Activated CD4-positive, alpha-beta T cell treated with anti-CD3 and anti-CD28 coated beads, Interleukin-2, amount 10 ng/mL, durations not matched to agents 24 days and 14 days (primary cell): ENCODE data around the gene AMZ1. TPM values are rescaled to one million over a fixed set of nuclear protein-coding genes. Genes with fewer than 3 reads are reported as not detected.

ENCODE experiments used
- DNase-seq: peaks from one replicate; pipeline ENCODE4 v3.0.0; 2022
- H3K27ac Mint-ChIP-seq: one replicate; pipeline ENCODE4 v1.8.0; 2022; ENCODE audit warnings: mild to moderate bottlenecking, mixed read lengths
- H3K27me3 Mint-ChIP-seq: one replicate; pipeline ENCODE4 v1.8.0; 2022; ENCODE audit warnings: mixed read lengths
- H3K36me3 Mint-ChIP-seq: one replicate; pipeline ENCODE4 v1.8.0; 2022; ENCODE audit warnings: low read depth, mild to moderate bottlenecking, mixed read lengths
- H3K4me1 Mint-ChIP-seq: one replicate; pipeline ENCODE4 v1.8.0; 2021; ENCODE audit warnings: mixed read lengths
- H3K4me3 Mint-ChIP-seq: one replicate; pipeline ENCODE4 v1.8.0; 2022; ENCODE audit warnings: mild to moderate bottlenecking, moderate library complexity, mixed read lengths
- H3K9me3 Mint-ChIP-seq: one replicate; pipeline ENCODE4 v1.8.0; 2021; ENCODE audit warnings: mixed read lengths
- intact Hi-C: fragments of 100-400 bp; cut with micrococcal nuclease; formaldehyde crosslinking; loops from one replicate; pipeline ENCODE4 v1.15.1; 2023
- total RNA-seq: library from RNA; stranded (reverse); gene quantifications from 2 replicates; pipeline ENCODE4 v1.2.3, GENCODE V29; 2022

Gene AMZ1
- total RNA-seq, 1 donor from 2014 or later = not detected

DNA sequence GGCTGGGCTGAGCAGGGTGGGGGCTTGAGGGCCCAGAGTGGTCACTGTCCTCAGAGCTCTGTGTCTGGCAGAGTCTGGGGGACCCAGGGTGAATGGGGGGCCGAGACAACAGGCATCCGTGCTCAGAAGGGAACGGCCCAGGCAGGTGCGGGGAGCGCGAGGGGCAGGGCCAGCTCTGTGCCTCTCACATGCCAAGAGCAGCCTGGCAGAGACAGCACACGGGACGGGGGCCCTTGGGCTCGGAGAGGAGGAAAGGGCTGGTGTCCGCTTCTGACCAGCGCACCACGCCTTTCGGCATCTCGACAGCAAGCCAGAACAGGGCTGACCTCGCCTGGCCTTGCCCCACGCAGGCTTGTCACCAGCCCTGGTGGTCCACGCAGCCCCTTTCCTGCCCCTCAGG, 13.4 kb downstream of the AMZ1 start:
- Mint-ChIP-seq H3K9me3 (no peaks in the 10 kb centered on the region), H3K36me3 (no peaks in the 10 kb centered on the region), H3K27me3 (peaks cover 22% of the 10 kb centered on the region), H3K4me1 (peaks cover 24% of the 10 kb centered on the region), H3K27ac (no peak overlapping the region), H3K4me3 (no peak overlapping the region)
- no peak for DNase-seq
- intact Hi-C loops = no loop called here

DNA sequence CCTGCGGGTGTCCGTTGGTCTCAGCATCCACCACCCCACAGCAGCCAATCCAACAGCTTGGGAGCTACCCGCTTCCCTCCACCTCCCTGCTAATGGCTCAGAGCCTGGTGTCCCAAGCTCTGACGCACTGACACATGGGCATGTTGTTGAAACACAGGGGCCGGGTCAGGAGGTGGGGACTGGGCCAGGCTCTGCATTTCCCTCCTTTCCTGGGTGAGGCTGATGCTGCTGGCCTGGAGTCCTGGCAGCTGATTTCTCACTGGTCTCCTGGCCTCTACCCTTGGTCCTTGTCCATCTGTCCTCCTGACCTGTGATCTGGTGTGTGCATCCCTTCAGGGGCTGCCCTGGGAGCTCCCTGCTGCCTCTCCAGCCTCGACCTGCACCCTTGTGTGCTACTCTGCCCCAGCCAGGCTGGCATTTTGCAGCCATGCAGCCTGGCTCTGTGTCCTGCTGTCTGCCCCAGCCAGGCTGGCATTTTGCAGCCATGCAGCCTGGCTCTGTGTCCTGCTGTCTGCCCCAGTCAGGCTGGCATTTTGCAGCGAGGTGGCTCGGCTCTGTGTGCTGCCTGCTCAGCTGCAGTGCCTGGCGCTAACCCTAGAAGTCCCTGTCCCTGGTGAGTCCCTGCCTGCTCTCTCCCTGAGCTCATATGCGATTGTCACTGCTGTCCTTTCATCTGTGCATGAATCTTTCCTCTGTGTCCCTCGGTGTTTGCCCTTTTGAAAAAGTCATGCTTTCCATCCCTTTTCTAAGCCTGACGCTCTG, 14.0 kb downstream of the AMZ1 start:
- H3K36me3 Mint-ChIP-seq = no peaks in the 10 kb centered on the region

DNA sequence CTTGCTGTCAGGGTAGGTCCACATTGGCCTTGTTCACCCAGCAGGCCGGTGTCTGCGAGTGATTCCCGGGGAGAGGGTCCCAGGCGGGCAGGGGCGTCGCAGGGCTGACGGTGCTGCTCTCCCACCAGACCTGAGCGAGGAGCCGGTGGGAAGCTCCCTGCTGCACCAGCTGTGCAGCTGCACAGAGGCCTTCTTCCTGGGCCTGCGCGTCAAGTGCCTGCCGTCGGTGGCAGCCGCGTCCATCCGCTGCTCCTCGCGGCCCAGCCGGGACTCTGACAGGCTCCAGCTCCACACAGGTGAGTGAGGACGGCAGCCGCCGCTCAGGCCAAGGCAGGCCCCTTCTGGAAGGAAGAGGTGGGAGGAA, 14.6 kb downstream of the AMZ1 start:
- no peaks in the 10 kb centered on the region for H3K36me3 Mint-ChIP-seq
- H3K9me3 Mint-ChIP-seq = no peaks in the 10 kb centered on the region
- H3K4me3 Mint-ChIP-seq = no peak overlapping the region
- no peak for DNase-seq
- H3K27me3 Mint-ChIP-seq = peaks cover 22% of the 10 kb centered on the region
- peaks cover 24% of the 10 kb centered on the region for H3K4me1 Mint-ChIP-seq
- intact Hi-C loops = no loop called here
- H3K27ac Mint-ChIP-seq = no peak overlapping the region

More for the DNA sequence above, 14.0 kb downstream of the AMZ1 start:
- Mint-ChIP-seq H3K9me3 (no peaks in the 10 kb centered on the region), H3K4me3 (no peak overlapping the region), H3K4me1 (peaks cover 24% of the 10 kb centered on the region), H3K27ac (no peak overlapping the region), H3K27me3 (peaks cover 22% of the 10 kb centered on the region)
- no peak for DNase-seq
- intact Hi-C loops = no loop called here

DNA sequence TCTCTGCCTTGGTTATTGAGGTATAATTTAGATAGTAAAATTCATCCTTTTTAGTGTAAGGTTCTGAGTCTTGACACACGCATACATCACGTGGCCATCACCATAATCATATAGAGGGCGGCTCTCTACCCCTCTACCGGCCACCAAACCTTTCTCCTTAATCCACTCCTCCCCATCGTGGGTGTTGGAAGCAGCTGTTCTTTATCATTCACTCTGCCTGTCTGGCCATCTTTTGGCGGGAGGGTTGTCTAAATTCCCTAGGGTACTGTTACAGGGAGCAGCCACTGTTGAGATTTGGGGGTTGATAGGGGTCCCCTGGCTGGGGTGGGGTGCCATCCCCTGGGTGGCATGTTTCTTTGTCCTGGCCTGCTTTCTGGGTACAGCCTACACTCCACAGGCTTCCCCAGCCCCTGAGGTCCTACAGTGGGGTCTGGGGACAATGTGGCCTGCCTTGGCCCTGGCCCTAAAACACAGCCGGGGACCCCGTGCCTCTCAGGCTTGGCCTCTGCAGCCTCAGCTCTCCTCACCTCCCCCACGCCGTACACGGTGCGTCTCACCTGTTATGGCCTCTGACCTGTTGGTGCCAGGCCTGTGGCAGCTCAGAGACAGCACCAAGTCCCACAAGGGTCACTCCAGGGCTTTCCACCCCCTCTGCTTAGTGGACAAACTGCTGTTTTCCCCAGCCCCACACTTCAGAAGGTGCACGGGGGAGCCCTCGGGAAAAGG, 17.5 kb downstream of the AMZ1 start:
- intact Hi-C loops = no loop called here
- peaks cover 12% of the 10 kb centered on the region for H3K4me1 Mint-ChIP-seq
- H3K9me3 Mint-ChIP-seq = no peaks in the 10 kb centered on the region
- peaks cover 18% of the 10 kb centered on the region for H3K27me3 Mint-ChIP-seq
- no peak for DNase-seq
- H3K27ac Mint-ChIP-seq = no peak overlapping the region
- no peaks in the 10 kb centered on the region for H3K36me3 Mint-ChIP-seq
- no peak overlapping the region for H3K4me3 Mint-ChIP-seq

DNA sequence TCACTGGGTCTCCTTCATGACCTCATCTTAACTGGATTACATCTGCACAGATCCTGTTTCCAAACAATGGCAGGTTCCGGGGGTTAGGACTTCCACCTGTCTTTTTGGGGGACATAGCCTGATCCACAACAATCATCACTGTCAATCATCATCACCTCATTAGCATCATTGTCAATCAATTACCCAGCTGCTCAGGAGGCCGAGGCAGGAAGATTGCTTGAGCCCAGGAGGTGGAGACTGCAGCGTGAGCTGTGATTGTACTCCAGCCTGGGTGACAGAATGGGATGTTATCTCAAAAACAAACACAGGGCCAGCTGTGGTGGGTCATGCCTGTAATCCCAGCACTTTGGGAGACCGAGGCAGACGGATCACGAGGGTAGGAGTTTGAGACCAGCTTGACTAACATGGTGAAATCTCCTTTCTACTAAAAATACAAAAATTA, 18.7 kb downstream of the AMZ1 start:
- no peaks in the 10 kb centered on the region for H3K36me3 Mint-ChIP-seq
- H3K9me3 Mint-ChIP-seq = no peaks in the 10 kb centered on the region
- H3K27ac Mint-ChIP-seq = no peak overlapping the region
- peaks cover 19% of the 10 kb centered on the region for H3K4me1 Mint-ChIP-seq
- H3K4me3 Mint-ChIP-seq = no peak overlapping the region
- H3K27me3 Mint-ChIP-seq = peaks cover 19% of the 10 kb centered on the region
- intact Hi-C loops = no loop called here
- no peak for DNase-seq

DNA sequence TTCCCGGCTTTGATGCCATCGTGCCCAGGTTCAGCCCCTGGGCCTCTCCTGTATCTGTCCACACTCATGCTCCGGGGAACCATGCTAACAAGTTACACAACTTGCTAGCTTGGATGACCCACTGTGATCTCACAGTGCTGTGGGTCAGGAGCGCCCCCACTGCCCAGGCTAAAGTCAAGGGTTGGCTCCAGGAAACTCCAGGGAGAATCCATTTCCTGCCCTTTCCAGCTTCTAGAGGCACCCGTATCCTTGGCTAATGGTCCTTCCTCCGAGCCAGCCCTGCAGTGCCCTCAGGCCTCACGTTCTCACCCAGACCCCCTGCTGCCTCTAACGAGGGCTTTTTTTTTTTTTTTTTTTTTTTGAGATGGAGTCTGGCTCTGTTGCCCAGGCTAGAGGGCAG, 19.5 kb downstream of the AMZ1 start:
- intact Hi-C loops = no loop called here
- Mint-ChIP-seq H3K27ac (no peak overlapping the region), H3K4me1 (peaks cover 19% of the 10 kb centered on the region), H3K9me3 (no peaks in the 10 kb centered on the region), H3K27me3 (peaks cover 14% of the 10 kb centered on the region), H3K36me3 (no peaks in the 10 kb centered on the region), H3K4me3 (no peak overlapping the region)
- no peak for DNase-seq

DNA sequence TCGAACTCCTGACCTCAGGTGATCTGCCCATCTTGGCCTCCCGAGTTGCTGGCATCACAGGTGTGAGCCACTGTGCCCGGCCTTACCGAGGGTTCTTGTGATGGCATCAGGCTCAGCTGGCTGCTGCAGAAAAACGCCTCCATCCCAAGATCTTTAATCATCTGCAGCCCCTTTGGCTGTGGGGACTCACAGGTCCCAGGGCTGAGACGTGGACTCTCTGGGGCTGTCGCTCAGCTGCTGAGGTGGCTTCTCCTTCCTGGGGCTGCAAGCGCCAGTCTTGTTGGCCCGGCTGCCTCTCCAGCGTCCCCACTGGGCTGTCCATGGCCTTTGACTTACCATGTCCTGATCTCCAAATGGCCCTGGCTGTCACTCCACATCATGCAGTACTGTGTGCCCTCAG, 20.0 kb downstream of the AMZ1 start:
- H3K4me1 Mint-ChIP-seq = peaks cover 19% of the 10 kb centered on the region

DNA sequence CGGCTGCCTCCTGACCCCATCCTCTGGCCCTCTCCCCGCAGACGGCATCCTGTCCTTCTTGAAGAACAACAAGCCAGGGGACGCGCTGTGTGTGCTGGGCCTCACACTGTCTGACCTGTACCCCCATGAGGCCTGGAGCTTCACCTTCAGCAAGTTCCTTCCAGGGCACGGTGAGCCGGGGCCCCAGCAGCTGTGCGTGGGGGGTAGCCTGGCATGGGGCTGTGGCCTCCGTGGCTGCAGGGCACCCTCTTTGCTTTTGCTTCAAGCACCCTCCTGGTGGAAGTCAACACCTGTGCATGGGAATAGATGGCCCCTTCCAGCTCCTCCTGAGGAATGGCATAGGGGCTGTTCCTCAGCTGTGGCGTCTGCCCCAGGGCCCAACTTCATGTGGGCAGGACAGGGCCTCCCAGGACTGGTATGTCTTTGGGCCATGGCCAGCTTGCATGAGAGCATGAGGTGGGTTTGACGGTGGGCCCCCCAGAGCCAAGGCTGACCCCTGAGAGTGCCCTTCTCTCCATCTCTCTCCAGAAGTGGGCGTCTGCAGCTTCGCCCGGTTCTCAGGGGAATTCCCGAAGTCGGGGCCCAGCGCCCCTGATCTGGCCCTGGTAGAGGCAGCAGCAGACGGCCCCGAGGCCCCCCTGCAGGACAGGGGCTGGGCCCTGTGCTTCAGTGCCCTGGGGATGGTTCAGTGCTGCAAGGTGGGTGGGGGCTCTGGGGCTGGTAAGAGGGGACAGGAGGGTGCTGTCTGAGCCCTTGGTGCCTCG, 20.7 kb downstream of the AMZ1 start:
- intact Hi-C loops = loop anchor here (1.0 kb wide), 1 partner anchor 37 kb away; no protein-coding TSS in a partner anchor
- Mint-ChIP-seq H3K4me3 (no peak overlapping the region), H3K4me1 (peaks cover 22% of the 10 kb centered on the region), H3K9me3 (no peaks in the 10 kb centered on the region), H3K27me3 (peaks cover 11% of the 10 kb centered on the region), H3K27ac (no peak overlapping the region), H3K36me3 (no peaks in the 10 kb centered on the region)
- DNase-seq = no peak

More for the DNA sequence above, 20.0 kb downstream of the AMZ1 start:
- Mint-ChIP-seq H3K27ac (no peak overlapping the region), H3K36me3 (no peaks in the 10 kb centered on the region), H3K4me3 (no peak overlapping the region), H3K27me3 (peaks cover 13% of the 10 kb centered on the region), H3K9me3 (no peaks in the 10 kb centered on the region)
- no peak for DNase-seq
- intact Hi-C loops = no loop called here

DNA sequence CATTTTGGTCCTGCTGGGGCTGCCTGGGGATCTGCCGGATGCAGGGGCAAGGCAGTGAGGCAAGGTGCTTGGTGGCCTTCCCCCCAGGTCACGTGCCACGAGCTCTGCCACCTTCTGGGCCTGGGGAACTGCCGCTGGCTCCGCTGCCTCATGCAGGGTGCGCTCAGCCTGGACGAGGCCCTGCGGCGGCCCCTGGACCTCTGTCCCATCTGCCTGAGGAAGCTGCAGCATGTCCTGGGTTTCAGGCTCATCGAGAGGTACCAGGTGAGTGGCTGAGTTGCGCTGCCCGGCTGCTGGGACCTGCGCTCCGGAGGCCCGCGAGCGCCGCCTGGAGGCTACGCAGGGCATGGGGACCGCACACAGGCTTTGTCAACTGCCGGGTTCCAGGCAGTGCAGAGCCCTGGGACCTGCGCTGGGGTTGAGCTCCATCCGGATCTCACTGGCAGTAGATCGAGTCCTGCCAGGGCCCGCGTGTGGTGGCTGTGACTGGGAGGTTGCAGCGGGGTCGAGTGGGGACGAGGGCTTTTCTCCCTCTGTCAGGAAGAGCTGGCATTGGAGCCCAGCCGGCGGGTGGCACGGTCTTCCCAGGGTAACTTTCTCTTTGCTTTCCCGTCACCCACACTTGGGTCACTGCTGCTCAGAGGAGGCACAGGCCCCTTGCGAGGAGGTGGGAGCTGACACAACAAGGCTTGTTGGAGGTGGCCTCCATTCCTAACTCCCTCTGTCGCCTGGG, 21.7 kb downstream of the AMZ1 start:
- H3K27me3 Mint-ChIP-seq = peaks cover 13% of the 10 kb centered on the region

DNA sequence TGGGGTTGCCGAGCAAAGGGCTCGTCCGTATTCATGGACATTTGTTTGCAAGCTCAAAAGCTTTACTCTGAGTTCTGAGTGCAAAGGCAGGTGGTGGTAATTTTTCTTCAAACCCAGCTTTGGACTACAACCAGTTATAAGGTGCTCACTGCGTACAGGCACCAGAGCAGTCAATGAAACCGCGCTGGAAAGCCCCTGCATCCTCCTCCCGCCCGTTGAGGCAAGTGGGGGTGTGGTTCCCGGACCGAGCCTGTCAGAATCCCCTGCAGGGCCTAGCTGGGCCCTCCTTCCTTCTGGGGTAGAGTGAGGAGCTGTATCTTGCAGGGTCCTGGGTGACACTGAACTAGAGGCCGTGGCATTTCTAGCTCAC, 22.3 kb downstream of the AMZ1 start:
- H3K9me3 Mint-ChIP-seq = no peaks in the 10 kb centered on the region
- no peak overlapping the region for H3K27ac Mint-ChIP-seq
- H3K36me3 Mint-ChIP-seq = peaks cover 2% of the 10 kb centered on the region
- intact Hi-C loops = loop anchor here (5.0 kb wide), 1 partner anchor 188 kb away; no protein-coding TSS in a partner anchor
- DNase-seq = peak; percentile 74
- peak overlapping the region; percentile 32 for H3K4me3 Mint-ChIP-seq
- H3K27me3 Mint-ChIP-seq = peaks cover 10% of the 10 kb centered on the region
- H3K4me1 Mint-ChIP-seq = peaks cover 33% of the 10 kb centered on the region

More for the DNA sequence above, 21.7 kb downstream of the AMZ1 start:
- Mint-ChIP-seq H3K4me3 (peak overlapping the region; percentile 69), H3K36me3 (no peaks in the 10 kb centered on the region), H3K4me1 (peaks cover 28% of the 10 kb centered on the region), H3K27ac (peak overlapping the region; percentile 73), H3K9me3 (no peaks in the 10 kb centered on the region)
- peak; percentile 94 for DNase-seq
- intact Hi-C loops = loop anchor here (1.0 to 5.0 kb wide), 2 partner anchors 38 to 187 kb away; no protein-coding TSS in a partner anchor

DNA sequence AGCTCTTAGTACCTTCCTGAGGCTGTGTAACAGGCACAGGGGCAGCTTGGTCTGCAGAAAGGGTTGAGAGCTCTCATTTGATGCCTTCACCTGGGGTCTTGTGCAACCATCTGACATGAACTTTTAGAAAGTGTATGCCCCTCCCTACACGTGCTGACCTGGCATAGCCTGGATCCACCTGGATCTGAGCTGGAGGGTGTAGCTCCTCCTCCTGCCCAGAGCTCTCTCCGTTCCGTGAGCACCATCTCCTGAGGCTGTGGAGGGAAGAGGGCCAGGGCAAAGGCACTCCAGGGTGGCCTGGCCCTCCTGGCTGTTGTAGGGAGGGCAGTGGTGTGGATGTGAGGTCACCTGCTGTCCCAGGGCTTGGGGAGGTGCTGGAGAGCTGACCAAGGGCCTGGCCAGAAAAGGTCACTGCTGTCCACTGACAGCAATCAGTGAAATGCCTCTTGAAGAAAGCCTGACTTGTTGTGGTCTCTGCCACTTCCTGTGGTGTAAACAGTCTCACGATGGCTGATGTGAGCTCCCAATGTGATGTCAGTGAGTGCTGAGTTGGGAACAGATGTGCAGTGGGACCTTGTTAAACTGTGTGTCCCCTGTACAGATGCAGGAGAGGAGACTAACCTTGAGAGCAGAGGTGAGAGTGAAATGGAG, 23.0 kb downstream of the AMZ1 start:
- Mint-ChIP-seq H3K4me3 (peak overlapping the region; percentile 81), H3K9me3 (no peaks in the 10 kb centered on the region), H3K36me3 (peaks cover 2% of the 10 kb centered on the region), H3K27ac (peak overlapping the region; percentile 83), H3K27me3 (peaks cover 10% of the 10 kb centered on the region), H3K4me1 (peaks cover 41% of the 10 kb centered on the region)
- DNase-seq = peak; percentile 86
- intact Hi-C loops = loop anchor here (5.0 kb wide), 1 partner anchor 189 kb away; no protein-coding TSS in a partner anchor

DNA sequence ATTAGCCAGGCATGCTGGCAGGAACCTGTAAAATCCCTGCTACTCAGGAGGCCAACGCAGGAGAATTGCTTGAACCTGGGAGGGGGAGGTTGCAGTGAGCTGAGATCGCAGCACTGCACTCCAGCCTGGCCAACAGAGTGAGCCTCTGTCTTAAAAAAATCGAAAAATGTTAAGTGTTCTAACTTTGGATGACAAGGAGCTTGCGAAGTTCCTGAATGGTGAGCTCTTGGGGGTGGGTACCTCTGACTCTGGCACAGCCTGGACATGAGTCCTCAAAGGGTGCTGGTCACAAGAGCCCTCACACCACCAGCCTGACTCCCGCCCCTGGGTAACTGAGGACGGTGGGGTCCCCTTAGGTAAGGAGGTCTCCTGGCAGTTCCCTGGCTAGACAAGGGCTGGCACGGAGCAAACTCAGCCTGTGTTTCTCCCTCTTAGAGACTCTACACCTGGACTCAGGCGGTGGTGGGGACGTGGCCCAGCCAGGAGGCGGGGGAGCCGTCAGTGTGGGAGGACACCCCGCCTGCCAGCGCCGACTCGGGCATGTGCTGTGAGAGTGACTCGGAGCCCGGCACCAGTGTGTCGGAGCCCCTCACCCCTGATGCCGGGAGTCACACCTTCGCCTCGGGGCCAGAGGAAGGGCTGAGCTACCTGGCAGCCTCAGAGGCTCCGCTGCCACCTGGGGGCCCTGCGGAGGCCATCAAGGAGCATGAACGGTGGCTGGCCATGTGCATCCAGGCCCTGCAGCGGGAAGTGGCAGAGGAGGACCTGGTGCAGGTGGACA, 24.1 kb downstream of the AMZ1 start:
- Mint-ChIP-seq H3K4me1 (peaks cover 51% of the 10 kb centered on the region), H3K36me3 (peaks cover 2% of the 10 kb centered on the region), H3K27ac (no peak overlapping the region), H3K4me3 (no peak overlapping the region), H3K9me3 (no peaks in the 10 kb centered on the region), H3K27me3 (peaks cover 10% of the 10 kb centered on the region)
- no peak for DNase-seq
- intact Hi-C loops = loop anchor here (5.0 kb wide), 1 partner anchor 190 kb away; no protein-coding TSS in a partner anchor
